ENCODE data around the gene WFDC8.

WFDC8 gene

GRCh38 chr20:45548410-45548809 lies 30.7 kb downstream of the WFDC8 start:
- no peak for DNase-seq (ENCODE audit: low read depth)

GRCh38 chr20:45547206-45547770 lies 31.8 kb downstream of the WFDC8 start, which contains the start of gene EPPIN:
Gene EPPIN (minus strand): TSS chr20:45547401. CDS start chr20:45547357, 44 bp downstream.
- DNase-seq (ENCODE audit: low read depth) = no peak

- peak; percentile 27 for DNase-seq (ENCODE audit: low read depth)
Measured at GRCh38 chr20:45545754-45546453, 33.2 kb downstream of the WFDC8 start.

- DNase-seq (ENCODE audit: low read depth) = no peak
Measured at GRCh38 chr20:45545351-45545750, 33.7 kb downstream of the WFDC8 start.

- no peak for DNase-seq (ENCODE audit: low read depth)
Measured at GRCh38 chr20:45539382-45539781, 39.7 kb downstream of the WFDC8 start, which contains the start of gene WFDC6. Gene WFDC6 (minus strand): TSS chr20:45539482. CDS start chr20:45539407, 75 bp downstream.

- DNase-seq (ENCODE audit: low read depth) = peak; percentile 9
Measured at GRCh38 chr20:45538209-45538799, 40.8 kb downstream of the WFDC8 start.

- DNase-seq (ENCODE audit: low read depth) = no peak
Measured at GRCh38 chr20:45527294-45527693, 51.8 kb downstream of the WFDC8 start.

- DNase-seq (ENCODE audit: low read depth) = no peak
Measured at GRCh38 chr20:45523821-45524220, 55.3 kb downstream of the WFDC8 start.

GRCh38 chr20:45518282-45518681 lies 60.8 kb downstream of the WFDC8 start:
- DNase-seq (ENCODE audit: low read depth) = no peak

- DNase-seq (ENCODE audit: low read depth) = no peak
Measured at GRCh38 chr20:45515147-45515913, 63.8 kb downstream of the WFDC8 start, which contains the start of gene SPINT3. Gene SPINT3 (minus strand): TSS chr20:45515622. CDS start chr20:45515608, 14 bp downstream.

GRCh38 chr20:45510242-45510862 lies 68.7 kb downstream of the WFDC8 start:
- DNase-seq (ENCODE audit: low read depth) = no peak

GRCh38 chr20:45509091-45509490 lies 70.0 kb downstream of the WFDC8 start:
- DNase-seq (ENCODE audit: low read depth) = no peak

GRCh38 chr20:45508068-45508886 lies 70.8 kb downstream of the WFDC8 start:
- DNase-seq (ENCODE audit: low read depth) = no peak

- no peak for DNase-seq (ENCODE audit: low read depth)
Measured at GRCh38 chr20:45507011-45507820, 71.9 kb downstream of the WFDC8 start.

- DNase-seq (ENCODE audit: low read depth) = no peak
Measured at GRCh38 chr20:45506398-45506797, 72.7 kb downstream of the WFDC8 start.

GRCh38 chr20:45503403-45503802 lies 75.7 kb downstream of the WFDC8 start:
- DNase-seq (ENCODE audit: low read depth) = no peak

GRCh38 chr20:45502561-45502960 lies 76.5 kb downstream of the WFDC8 start:
- DNase-seq (ENCODE audit: low read depth) = no peak

Data from EH (cell line).